ENCODE results near the gene SAP30BP. TPM values are rescaled to one million over a fixed set of nuclear protein-coding genes. Genes with fewer than 3 reads are reported as not detected.
A peak's percentile ranks its signal among the peaks of the same experiment; 100 is the strongest.

The SAP30BP gene
- polyA plus RNA-seq, 1 donor from 2014 or later, result 119 TPM

DNA sequence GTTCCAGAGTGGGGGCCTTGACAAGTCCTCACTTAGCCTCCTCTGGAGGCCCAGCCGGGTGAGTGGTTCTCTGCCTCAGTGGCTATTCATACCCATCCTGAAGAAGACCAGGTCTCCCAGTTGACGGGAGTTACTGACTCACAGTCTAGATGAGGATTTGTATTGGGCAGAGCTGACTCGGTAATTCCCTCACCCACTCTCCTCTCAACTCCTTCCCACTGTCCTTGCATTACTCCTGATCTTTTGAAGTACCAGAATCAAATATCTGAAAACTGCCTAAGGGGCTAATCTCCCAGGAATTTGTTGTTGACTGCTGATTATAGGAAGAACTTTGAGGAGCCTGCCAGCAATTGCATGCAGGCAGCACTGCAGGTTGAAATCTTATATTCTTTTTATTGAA is 14.2 kb downstream of the SAP30BP start:
- peaks cover 23 to 24% (median 23%) of the 10 kb centered on the region in 3 donors for H3K4me1 Mint-ChIP-seq
- H3K36me3 Mint-ChIP-seq, result no peaks in the 10 kb centered on the region
- no peaks in the 10 kb centered on the region for H3K27me3 Mint-ChIP-seq
- H3K4me3 Mint-ChIP-seq, result no peak overlapping the region
- no peak overlapping the region for H3K27ac Mint-ChIP-seq
- no peaks in the 10 kb centered on the region for H3K9me3 Mint-ChIP-seq

- Mint-ChIP-seq H3K27me3 (no peaks in the 10 kb centered on the region), H3K9me3 (no peaks in the 10 kb centered on the region), H3K4me3 (no peak overlapping the region), H3K36me3 (no peaks in the 10 kb centered on the region), H3K4me1 (peaks cover 39 to 43% (median 41%) of the 10 kb centered on the region in 3 donors), H3K27ac (no peak overlapping the region)
These were observed 16.4 kb downstream of the SAP30BP start for GRCh38 chr17:75683583-75683982.

- Mint-ChIP-seq H3K9me3 (no peaks in the 10 kb centered on the region), H3K36me3 (no peaks in the 10 kb centered on the region), H3K4me3 (no peak overlapping the region), H3K4me1 (peaks cover 45 to 49% (median 48%) of the 10 kb centered on the region in 3 donors), H3K27me3 (no peaks in the 10 kb centered on the region), H3K27ac (no peak overlapping the region)
These were observed 17.1 kb downstream of the SAP30BP start for GRCh38 chr17:75684249-75684648.

GRCh38 chr17:75684924-75685323 is 17.8 kb downstream of the SAP30BP start:
- Mint-ChIP-seq H3K27ac (peak overlapping the region in 1 of 3 donors; percentile 84), H3K9me3 (no peaks in the 10 kb centered on the region), H3K4me3 (no peak overlapping the region), H3K36me3 (no peaks in the 10 kb centered on the region), H3K4me1 (peaks cover 51 to 55% (median 54%) of the 10 kb centered on the region in 3 donors), H3K27me3 (no peaks in the 10 kb centered on the region)

DNA sequence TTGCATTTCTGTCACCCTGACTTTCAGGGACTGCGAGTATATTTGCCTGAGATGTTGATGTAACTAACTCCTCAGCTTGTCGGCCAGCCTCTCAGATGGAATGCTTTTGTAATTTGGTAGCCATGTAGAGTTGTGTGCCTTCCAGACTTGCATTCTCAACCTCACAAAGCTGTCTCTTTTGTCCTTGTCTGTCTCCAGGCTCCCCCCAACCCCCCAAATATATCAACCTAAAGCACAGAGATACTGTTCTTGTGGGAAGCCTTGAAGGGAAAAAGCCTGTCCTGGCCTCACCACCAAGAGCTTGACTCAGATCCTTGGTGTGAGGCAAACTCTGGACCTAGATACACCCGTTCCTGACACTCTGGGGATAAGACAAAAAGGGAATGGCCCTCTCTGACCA is 18.4 kb downstream of the SAP30BP start:
- peak overlapping the region in 2 of 3 donors; percentile 84 to 85 for H3K27ac Mint-ChIP-seq
- H3K4me3 Mint-ChIP-seq, result peak overlapping the region in 2 of 4 donors; percentile 67 to 92
- H3K27me3 Mint-ChIP-seq, result no peaks in the 10 kb centered on the region
- H3K36me3 Mint-ChIP-seq, result no peaks in the 10 kb centered on the region
- no peaks in the 10 kb centered on the region for H3K9me3 Mint-ChIP-seq
- H3K4me1 Mint-ChIP-seq, result peaks cover 53 to 57% (median 55%) of the 10 kb centered on the region in 3 donors

- Mint-ChIP-seq H3K36me3 (no peaks in the 10 kb centered on the region), H3K4me1 (peaks cover 51 to 65% (median 54%) of the 10 kb centered on the region in 3 donors), H3K27me3 (no peaks in the 10 kb centered on the region), H3K9me3 (no peaks in the 10 kb centered on the region), H3K4me3 (peak overlapping the region; percentile 34 to 87 (median 73)), H3K27ac (peak overlapping the region; percentile 85 to 97 (median 95))
These were observed 21.2 kb downstream of the SAP30BP start for GRCh38 chr17:75688209-75688825.

DNA sequence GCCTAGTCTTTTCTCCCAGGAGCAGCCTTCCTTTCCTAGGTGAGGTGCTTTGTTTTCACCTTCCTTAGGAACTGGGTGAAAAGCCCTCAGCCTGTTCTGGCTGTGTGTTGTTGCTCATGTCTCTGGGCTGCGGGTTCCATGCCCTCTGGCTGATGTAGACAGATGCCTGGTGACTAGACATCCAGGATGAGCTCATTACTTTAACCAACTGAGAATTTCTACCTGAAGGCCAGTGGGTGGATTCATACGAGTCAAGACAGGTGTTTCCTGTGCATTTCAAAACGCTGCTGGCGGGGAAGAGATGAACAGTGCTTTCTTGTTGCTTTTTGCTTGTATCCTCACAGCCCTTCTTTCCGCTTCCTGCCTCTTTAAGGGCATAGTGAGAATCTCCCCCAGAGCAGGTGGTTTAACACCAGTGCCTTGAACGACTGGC is 22.3 kb downstream of the SAP30BP start:
- H3K27me3 Mint-ChIP-seq, result no peaks in the 10 kb centered on the region
- no peaks in the 10 kb centered on the region for H3K9me3 Mint-ChIP-seq
- H3K4me3 Mint-ChIP-seq, result peak overlapping the region; percentile 47 to 87 (median 73)
- no peaks in the 10 kb centered on the region for H3K36me3 Mint-ChIP-seq
- H3K27ac Mint-ChIP-seq, result peak overlapping the region; percentile 70 to 95 (median 85)
- H3K4me1 Mint-ChIP-seq, result peaks cover 45 to 60% (median 47%) of the 10 kb centered on the region in 3 donors

- H3K36me3 Mint-ChIP-seq, result no peaks in the 10 kb centered on the region
- H3K9me3 Mint-ChIP-seq, result no peaks in the 10 kb centered on the region
- H3K4me1 Mint-ChIP-seq, result peaks cover 32 to 43% (median 36%) of the 10 kb centered on the region in 3 donors
- H3K4me3 Mint-ChIP-seq, result no peak overlapping the region
- H3K27me3 Mint-ChIP-seq, result no peaks in the 10 kb centered on the region
- peak overlapping the region; percentile 22 to 90 (median 71) for H3K27ac Mint-ChIP-seq
These were observed 24.2 kb downstream of the SAP30BP start for GRCh38 chr17:75691371-75691791.

- H3K27me3 Mint-ChIP-seq, result no peaks in the 10 kb centered on the region
- H3K36me3 Mint-ChIP-seq, result no peaks in the 10 kb centered on the region
- peak overlapping the region; percentile 22 to 89 (median 71) for H3K27ac Mint-ChIP-seq
- H3K4me3 Mint-ChIP-seq, result peak overlapping the region in 1 of 4 donors; percentile 90
- H3K9me3 Mint-ChIP-seq, result no peaks in the 10 kb centered on the region
- H3K4me1 Mint-ChIP-seq, result peaks cover 26 to 37% (median 30%) of the 10 kb centered on the region in 3 donors
These were observed 24.9 kb downstream of the SAP30BP start for GRCh38 chr17:75691801-75692626.

GRCh38 chr17:75692976-75693375 is 25.8 kb downstream of the SAP30BP start:
- Mint-ChIP-seq H3K27me3 (no peaks in the 10 kb centered on the region), H3K9me3 (no peaks in the 10 kb centered on the region), H3K4me1 (peaks cover 19 to 28% (median 25%) of the 10 kb centered on the region in 3 donors), H3K27ac (peak overlapping the region in 1 of 3 donors; percentile 53), H3K36me3 (no peaks in the 10 kb centered on the region), H3K4me3 (no peak overlapping the region)

DNA sequence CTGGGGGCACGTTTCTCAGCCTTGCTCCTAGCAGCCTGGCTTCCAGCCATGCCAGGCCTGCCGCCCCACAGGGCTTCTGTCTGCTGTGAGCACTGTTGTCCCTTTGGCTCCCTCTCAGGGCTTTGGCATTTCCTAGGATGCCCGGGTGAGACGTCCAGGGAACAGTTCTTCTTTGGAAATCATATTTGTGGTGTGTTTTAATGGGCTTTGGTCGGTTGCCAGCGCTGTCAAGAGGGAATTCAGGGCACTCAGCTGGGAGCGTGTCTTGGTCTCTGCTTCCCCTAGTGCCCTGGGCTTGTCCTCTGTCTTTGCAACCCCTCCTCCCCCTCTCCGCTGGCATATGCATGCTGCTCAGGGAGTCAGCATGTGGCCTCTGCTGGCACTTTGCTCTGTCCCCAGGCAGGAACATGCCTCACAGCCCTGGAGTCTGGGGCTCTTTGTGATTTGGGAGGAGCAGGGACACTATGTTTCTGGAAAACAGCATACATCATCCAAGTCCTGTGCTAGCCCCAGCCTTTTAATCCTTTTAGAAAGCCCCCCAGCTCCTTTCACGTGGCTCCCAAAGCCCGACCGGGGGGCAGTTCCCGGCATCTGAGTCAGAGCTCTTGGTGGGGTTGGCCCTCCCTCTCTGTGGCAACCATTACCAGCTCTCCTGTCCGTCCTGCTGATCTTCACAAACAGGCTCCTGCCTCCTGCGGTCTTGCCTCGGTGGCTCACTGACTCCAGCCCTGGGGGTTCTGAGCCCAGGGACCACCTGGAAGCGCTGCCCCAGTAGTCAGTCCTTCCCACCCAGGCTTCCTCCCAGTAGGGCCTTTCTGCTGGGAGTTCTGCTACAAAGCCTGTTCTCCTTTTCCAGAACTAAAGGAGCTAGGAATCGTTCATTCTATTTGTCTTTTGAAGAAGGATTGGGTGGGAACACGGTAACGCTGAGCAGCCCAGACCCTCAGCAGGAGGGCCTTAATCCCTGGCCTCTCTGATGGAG is 26.7 kb downstream of the SAP30BP start:
- Mint-ChIP-seq H3K9me3 (no peaks in the 10 kb centered on the region), H3K4me1 (peaks cover 10 to 21% (median 17%) of the 10 kb centered on the region in 3 donors), H3K4me3 (no peak overlapping the region), H3K27ac (peak overlapping the region in 1 of 3 donors; percentile 50), H3K36me3 (no peaks in the 10 kb centered on the region), H3K27me3 (no peaks in the 10 kb centered on the region)

DNA sequence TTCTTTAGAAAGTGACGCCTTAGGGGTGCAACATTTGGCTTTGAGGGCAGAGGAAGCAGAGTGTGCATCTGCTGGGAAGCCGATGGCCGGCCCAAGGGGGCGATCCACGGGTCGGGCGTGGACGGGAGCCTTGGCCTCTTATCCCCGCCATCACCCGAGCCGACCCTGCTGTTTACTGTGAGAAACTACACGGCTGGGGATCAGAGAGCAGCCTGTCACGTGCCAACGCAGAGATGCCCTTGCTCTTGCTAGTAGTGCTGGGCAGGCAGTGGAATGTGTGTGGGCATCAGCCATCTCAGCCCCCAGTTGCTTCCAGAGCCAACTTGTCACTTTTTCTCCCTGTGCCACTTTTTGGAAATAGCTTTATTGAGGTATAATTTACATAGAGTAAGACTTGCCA is 27.4 kb downstream of the SAP30BP start:
- no peaks in the 10 kb centered on the region for H3K36me3 Mint-ChIP-seq
- H3K27me3 Mint-ChIP-seq, result no peaks in the 10 kb centered on the region
- no peak overlapping the region for H3K4me3 Mint-ChIP-seq
- no peak overlapping the region for H3K27ac Mint-ChIP-seq
- peaks cover 4 to 14% (median 11%) of the 10 kb centered on the region in 3 donors for H3K4me1 Mint-ChIP-seq
- H3K9me3 Mint-ChIP-seq, result no peaks in the 10 kb centered on the region

DNA sequence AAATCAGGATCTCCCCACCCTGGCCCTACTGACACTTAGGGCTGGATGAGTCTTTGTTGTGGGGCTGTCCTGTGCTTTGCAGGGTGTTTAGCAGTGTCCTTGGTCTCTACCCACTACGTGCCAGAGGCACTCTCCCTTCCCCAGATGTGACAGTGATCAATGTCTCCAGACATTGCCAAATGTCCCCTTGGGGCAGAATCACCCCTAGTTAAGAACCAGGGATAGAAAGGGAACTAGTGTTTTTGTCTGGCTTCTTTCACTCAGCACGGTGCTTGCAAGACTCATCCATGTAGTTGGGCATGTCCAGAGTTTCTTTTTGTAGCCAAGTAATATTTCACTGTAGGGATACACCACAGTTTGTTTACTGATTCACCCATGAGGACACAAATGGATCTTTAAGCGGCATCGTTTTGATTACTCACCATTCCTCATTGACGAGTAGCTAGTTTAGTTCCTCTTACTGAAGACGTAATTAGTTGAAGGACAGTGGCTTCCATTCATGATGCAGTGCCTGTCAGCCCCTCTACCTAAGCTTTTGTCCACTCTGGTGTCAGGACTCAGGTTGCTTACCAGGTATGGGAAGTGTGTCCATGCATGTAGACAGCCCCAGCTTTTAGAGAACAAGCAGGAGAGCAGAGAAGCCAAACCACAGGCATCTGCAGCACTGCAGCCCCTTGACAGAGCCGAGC is 28.1 kb downstream of the SAP30BP start:
- Mint-ChIP-seq H3K36me3 (no peaks in the 10 kb centered on the region), H3K4me1 (peaks cover 0 to 9% (median 8%) of the 10 kb centered on the region in 3 donors), H3K9me3 (no peaks in the 10 kb centered on the region), H3K27me3 (no peaks in the 10 kb centered on the region), H3K27ac (no peak overlapping the region), H3K4me3 (no peak overlapping the region)

DNA sequence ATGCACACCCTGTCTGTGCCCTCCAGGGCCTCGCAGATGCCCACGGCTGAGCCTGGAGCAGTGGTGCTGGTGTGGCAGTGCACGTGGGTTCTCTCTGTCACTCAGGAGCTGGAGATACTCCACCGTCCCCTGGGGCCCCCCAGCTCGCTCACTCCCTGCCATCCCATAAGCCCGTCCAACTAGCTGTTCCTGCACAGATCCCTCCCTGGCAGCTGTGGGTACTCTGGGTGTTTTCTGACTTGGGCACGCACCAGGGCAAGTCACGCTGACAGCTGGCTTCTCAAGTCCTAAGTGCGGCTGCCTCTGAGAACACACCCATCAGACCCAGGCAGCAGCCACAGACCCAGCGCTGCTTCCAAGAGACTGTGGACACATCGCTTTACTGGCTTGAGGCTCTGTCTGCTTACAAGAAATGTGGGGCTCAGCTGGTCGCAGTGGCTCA is 28.7 kb downstream of the SAP30BP start:
- no peaks in the 10 kb centered on the region for H3K27me3 Mint-ChIP-seq
- no peak overlapping the region for H3K27ac Mint-ChIP-seq
- no peaks in the 10 kb centered on the region for H3K9me3 Mint-ChIP-seq
- H3K36me3 Mint-ChIP-seq, result no peaks in the 10 kb centered on the region
- no peak overlapping the region for H3K4me3 Mint-ChIP-seq
- peaks cover 0 to 7% (median 5%) of the 10 kb centered on the region in 3 donors for H3K4me1 Mint-ChIP-seq

All from IgD-negative memory B cell (primary cell).